SK-N-SH (cell line): ENCODE measurements around the gene METAP1. TPM values are rescaled to one million over a fixed set of nuclear protein-coding genes. Genes with fewer than 3 reads are reported as not detected.

Experiments
- CTCF ChIA-PET: fragments of 300-600, 350-600 bp; formaldehyde crosslinking; extraction: SDS; loops from one replicate; lab custom pipeline; 2021; lab: Yijun Ruan, JAX
- POLR2A ChIA-PET: fragments of 350-600 bp; sonication (Branson Sonifier 250); formaldehyde crosslinking; extraction: SDS; loops from one replicate; lab custom pipeline; 2020; ENCODE audit warnings: antibody characterized with exemption, inconsistent platforms; lab: Yijun Ruan, JAX
- DNase-seq: peaks from one replicate; pipeline ENCODE4 v3.0.0; 2012
- H2AFZ ChIP-seq: fragments of 200-600 bp; sonication (generic); 2 replicates; pipeline ENCODE4 v1.8.1; 2016; ENCODE audit warnings: antibody characterized with exemption, mild to moderate bottlenecking, low read depth
- H3F3A ChIP-seq: fragments of 200-600 bp; sonication (generic); replicated peaks from 2 replicates; pipeline ENCODE3; 2016; ENCODE audit warnings: antibody characterized with exemption, mild to moderate bottlenecking; ENCODE audit not compliant: insufficient read depth
- H3K27ac ChIP-seq, 2 experiments: fragments of 200-500 bp in 1 of 2; fragments of 200-600 bp in 1 of 2; sonication (Bioruptor generic) in 1 of 2; sonication (generic), shearing (Covaris generic) in 1 of 2; 2 replicates each; pipeline versions ENCODE4 v1.5.1 to v1.6.1; 2014 to 2016; ENCODE audit warnings: low read depth in 2 of 2, inconsistent platforms in 1 of 2, low read length in 1 of 2, mild to moderate bottlenecking in 1 of 2, mixed read lengths in 1 of 2
- H3K27me3 ChIP-seq: fragments of 200-600 bp; sonication (generic), shearing (Covaris generic); 2 replicates; pipeline ENCODE4 v1.6.1; 2016; ENCODE audit warnings: mixed run types; ENCODE audit not compliant: insufficient read depth
- H3K36me3 ChIP-seq, 2 experiments: fragments of 200-500 bp in 1 of 2; fragments of 200-600 bp in 1 of 2; sonication (Bioruptor generic) in 1 of 2; sonication (generic) in 1 of 2; replicated peaks in 1 of 2; 2 replicates each; pipeline versions ENCODE3 to v1.5.1; 2014 to 2016; ENCODE audit warnings: low read length in 1 of 2, mild to moderate bottlenecking in 1 of 2; ENCODE audit not compliant: insufficient read depth in 2 of 2, control insufficient read depth in 1 of 2
- H3K4me1 ChIP-seq, 2 experiments: fragments of 200-500 bp in 1 of 2; fragments of 200-600 bp in 1 of 2; sonication (Bioruptor generic) in 1 of 2; sonication (generic), shearing (Covaris generic) in 1 of 2; 2 replicates each; pipeline versions ENCODE4 v1.5.1 to v1.6.1; 2014 to 2016; ENCODE audit warnings: low read depth in 1 of 2, low read length in 1 of 2, mixed run types in 1 of 2; ENCODE audit not compliant: insufficient read depth in 2 of 2, control insufficient read depth in 1 of 2
- H3K4me2 ChIP-seq: fragments of 200-600 bp; sonication (generic), shearing (Covaris generic); 2 replicates; pipeline ENCODE4 v1.6.1; 2017; ENCODE audit warnings: mixed run types
- H3K4me3 ChIP-seq, 2 experiments: fragments of 200-500 bp in 1 of 2; fragments of 200-600 bp in 1 of 2; sonication (Bioruptor generic) in 1 of 2; sonication (generic), shearing (Covaris generic) in 1 of 2; 2 replicates each; pipeline versions ENCODE4 v1.5.1 to v1.8.1; 2014 to 2016; ENCODE audit warnings: low read depth in 2 of 2, inconsistent platforms in 1 of 2, low read length in 1 of 2, mild to moderate bottlenecking in 1 of 2, mixed read lengths in 1 of 2, moderate library complexity in 1 of 2
- H3K79me2 ChIP-seq: fragments of 200-600 bp; sonication (generic); 2 replicates; pipeline ENCODE4 v1.8.1; 2017; ENCODE audit warnings: mild to moderate bottlenecking; ENCODE audit not compliant: insufficient read depth
- H3K9ac ChIP-seq: fragments of 200-600 bp; sonication (generic); 2 replicates; pipeline ENCODE4 v1.6.1; 2017; ENCODE audit warnings: mixed run types
- H3K9me2 ChIP-seq: fragments of 200-600 bp; sonication (generic); 2 replicates; pipeline ENCODE4 v1.6.1; 2017; ENCODE audit warnings: mixed run types
- H3K9me3 ChIP-seq: fragments of 200-600 bp; sonication (generic); 2 replicates; pipeline ENCODE4 v1.6.1; 2017; ENCODE audit warnings: mixed run types, mild to moderate bottlenecking, moderate library complexity
- H4K20me1 ChIP-seq: fragments of 200-600 bp; sonication (generic); 2 replicates; pipeline ENCODE4 v1.6.1; 2017; ENCODE audit warnings: mild to moderate bottlenecking, mixed run types; ENCODE audit not compliant: insufficient read depth
- CHD2 ChIP-seq: fragments of 150-350 bp; IDR thresholded peaks from 2 replicates; pipeline ENCODE4 v1.6.1; 2018; ENCODE audit warnings: low read length; ENCODE audit not compliant: partially characterized antibody
- EP300 ChIP-seq, 2 experiments: IDR thresholded peaks; 2 replicates each; pipeline versions ENCODE4 v1.4.0 to v1.6.1; 2012; ENCODE audit warnings: borderline replicate concordance in 1 of 2, low read depth in 1 of 2, low read length in 1 of 2
- EZH2phosphoT487 ChIP-seq: fragments of 200-600 bp; sonication (generic); IDR thresholded peaks from 2 replicates; pipeline ENCODE4 v1.6.1; 2017; ENCODE audit warnings: low read depth, mixed run types, mild to moderate bottlenecking, antibody characterized with exemption, moderate library complexity, borderline replicate concordance
- FOSL2 ChIP-seq: IDR thresholded peaks from 2 replicates; pipeline ENCODE4 v1.4.0; 2012; ENCODE audit warnings: low read depth, mild to moderate bottlenecking, moderate library complexity, borderline replicate concordance
- JUND ChIP-seq: IDR thresholded peaks from 2 replicates; pipeline ENCODE4 v1.4.0; 2012
- PBX3 ChIP-seq: IDR thresholded peaks from 2 replicates; pipeline ENCODE4; 2012
- RCOR1 ChIP-seq: fragments of 150-350 bp; IDR thresholded peaks from 2 replicates; pipeline ENCODE4 v1.6.1; 2017; ENCODE audit warnings: antibody characterized with exemption, low read length
- REST ChIP-seq: IDR thresholded peaks from 2 replicates; pipeline ENCODE4 v1.6.1; 2012; ENCODE audit warnings: mild to moderate bottlenecking, low read depth, low read length, moderate library complexity
- RXRA ChIP-seq: IDR thresholded peaks from 2 replicates; pipeline ENCODE4 v1.4.0; 2012; ENCODE audit warnings: low read depth, mild to moderate bottlenecking, borderline replicate concordance
- TAF1 ChIP-seq: IDR thresholded peaks from 2 replicates; pipeline ENCODE4 v1.6.1; 2012; ENCODE audit warnings: low read depth, mild to moderate bottlenecking, low read length, moderate library complexity, borderline replicate concordance
- TCF12 ChIP-seq: IDR thresholded peaks from 2 replicates; pipeline ENCODE4 v1.4.0; 2012
- USF1 ChIP-seq: IDR thresholded peaks from 2 replicates; pipeline ENCODE4 v1.4.0; 2012; ENCODE audit warnings: low read depth, borderline replicate concordance
- polyA plus RNA-seq, 3 experiments: library from polyadenylated mRNA; depleted of rRNA; stranded (reverse); fragments of >200 nt; gene quantifications; 2 replicates each; pipeline ENCODE4 v1.2.3, GENCODE V29; 2012

METAP1 gene
- polyA plus RNA-seq, 1 of the 3 experiments (the other 2 are of a cell fraction): 41.0 TPM

- TF ChIP-seq CHD2 (no peak), TCF12 (no peak), JUND (no peak)
- TF ChIP-seq, all 33 proteins: peak for 0
Measured at GRCh38 chr4:99047710-99048109, 52.2 kb downstream of the METAP1 start (continued).

GRCh38 chr4:99052902-99053301, 57.4 kb downstream of the METAP1 start:
- peaks cover 10% of the 10 kb centered on the region; the same call in 1 of the 2 replicates for H3K79me2 ChIP-seq
- ChIA-PET CTCF (interaction anchor here (1.6 kb wide), 1 partner anchor 57 kb away, joined by 4 read pairs; the partner anchor contains the start of gene METAP1), POLR2A (no interaction called here)
- no peak overlapping the region for H3K9ac ChIP-seq
- H3F3A ChIP-seq: peaks cover 8% of the 10 kb centered on the region
- H3K9me3 ChIP-seq: no peaks in the 10 kb centered on the region
- H3K9me2 ChIP-seq: no peaks in the 10 kb centered on the region
- no peak overlapping the region for H2AFZ ChIP-seq
- peaks cover 41 to 50% of the 10 kb centered on the region in 2 experiments for H3K36me3 ChIP-seq
- H3K27ac ChIP-seq: no peak overlapping the region
- no peak overlapping the region for H3K4me2 ChIP-seq
- DNase-seq: no peak
- TF ChIP-seq REST: no peak
- TF ChIP-seq RXRA: no peak
- TF ChIP-seq JUND: no peak
- TF ChIP-seq RCOR1: no peak
- TF ChIP-seq USF1: no peak
- no peak for TF ChIP-seq EZH2phosphoT487
- TF ChIP-seq TAF1: no peak
- no peak for TF ChIP-seq PBX3
- TF ChIP-seq FOSL2: no peak
- TF ChIP-seq EP300 (IDR thresholded peaks at IDR 0.05; ENCODE audit: borderline replicate concordance in 1 of 2, low read depth in 1 of 2, low read length in 1 of 2): no peak
- H3K27me3 ChIP-seq: no peaks in the 10 kb centered on the region
- 0 out of 4 replicates have a peak, but pooled peaks cover 0 to 4% of the 10 kb centered on the region in 2 experiments for H3K4me1 ChIP-seq
- no peaks in the 10 kb centered on the region for H4K20me1 ChIP-seq
- no peak overlapping the region for H3K4me3 ChIP-seq
